SH-SY5Y (cell line): ENCODE results near the gene CTIF.

ENCODE experiments used
- GATA2 ChIP-seq: IDR thresholded peaks from 2 replicates; pipeline ENCODE4 v1.6.1; 2011; ENCODE audit warnings: mild to moderate bottlenecking, low read depth, low read length
- GATA3 ChIP-seq: IDR thresholded peaks from 2 replicates; pipeline ENCODE4 v1.6.1; 2011; ENCODE audit warnings: low read depth, mild to moderate bottlenecking, low read length, moderate library complexity

The CTIF gene

DNA sequence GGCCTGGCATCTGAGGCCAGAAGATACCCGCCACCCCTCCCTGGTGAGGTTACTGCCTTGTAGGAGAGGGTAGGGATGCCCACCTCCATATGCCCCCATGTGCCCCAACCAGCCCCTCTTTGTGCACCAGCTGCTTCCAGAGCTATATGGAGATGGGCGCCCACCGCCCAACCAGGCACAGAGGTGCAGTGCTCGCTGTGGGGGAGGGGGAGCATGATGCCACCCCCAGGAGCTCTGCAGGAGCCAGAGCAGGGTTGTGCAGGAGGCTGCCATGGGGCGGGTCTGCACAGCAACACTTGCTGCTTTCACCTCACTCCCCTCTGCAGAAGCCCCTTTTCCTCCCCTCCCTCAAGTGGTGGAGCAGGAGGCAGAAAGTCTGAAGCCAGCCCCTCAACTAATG lies 237.3 kb downstream of the CTIF start:
- no peak for TF ChIP-seq GATA2
- no peak for TF ChIP-seq GATA3

DNA sequence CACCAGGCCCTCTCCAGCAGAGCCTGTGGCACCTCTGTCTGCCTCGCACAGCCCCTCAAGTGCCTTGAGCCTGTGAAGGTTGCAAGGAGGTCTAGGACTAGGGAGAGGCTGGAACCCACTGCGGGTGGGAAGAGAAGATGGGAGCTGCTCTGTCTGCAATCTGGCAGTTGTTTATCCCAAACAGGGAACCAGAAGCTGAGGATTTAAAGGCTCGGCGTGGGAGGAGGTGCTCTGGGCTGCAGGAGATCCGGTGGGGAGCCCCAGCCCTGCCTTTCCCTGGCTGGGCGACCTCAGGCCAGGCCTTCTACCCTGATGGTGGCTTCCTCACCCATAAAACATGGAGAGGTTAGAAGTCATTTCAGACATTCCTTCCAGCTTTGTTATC lies 237.8 kb downstream of the CTIF start:
- TF ChIP-seq GATA2 (no peak), GATA3 (no peak)

- no peak for TF ChIP-seq GATA3
- no peak for TF ChIP-seq GATA2
Observed at GRCh38 chr18:48777026-48777743, 238.4 kb downstream of the CTIF start.

DNA sequence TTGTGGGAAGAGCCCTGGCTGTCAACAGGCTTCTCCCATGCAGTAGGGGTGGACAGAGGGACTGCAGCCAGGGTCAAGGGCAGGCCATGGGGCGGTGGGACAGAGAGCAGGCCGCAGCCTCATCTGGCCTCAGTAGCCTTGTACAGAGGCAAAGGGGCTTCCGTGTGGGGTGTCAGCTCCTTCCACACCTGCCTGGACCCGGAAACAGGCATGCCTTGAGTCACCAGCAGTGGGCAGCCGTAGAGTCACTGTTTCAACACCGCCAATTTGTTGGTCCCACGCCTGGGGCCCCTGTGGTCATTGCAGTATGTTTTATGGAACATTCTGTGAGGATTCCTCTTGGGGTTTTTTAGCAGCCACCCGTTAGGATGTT lies 238.9 kb downstream of the CTIF start:
- TF ChIP-seq GATA3 (no peak), GATA2 (no peak)

- TF ChIP-seq GATA3 (no peak), GATA2 (no peak)
Observed at GRCh38 chr18:48778344-48779011, 239.6 kb downstream of the CTIF start.

- TF ChIP-seq GATA3 (no peak), GATA2 (no peak)
Observed at GRCh38 chr18:48779462-48779861, 240.6 kb downstream of the CTIF start.

GRCh38 chr18:48780201-48780912 lies 241.5 kb downstream of the CTIF start:
- TF ChIP-seq GATA3 (no peak), GATA2 (no peak)

- TF ChIP-seq GATA3, result no peak
- TF ChIP-seq GATA2, result no peak
Observed at GRCh38 chr18:48780913-48781162, 242.0 kb downstream of the CTIF start.

- TF ChIP-seq GATA2 (peak; percentile 50), GATA3 (no peak)
Observed at GRCh38 chr18:48781163-48781987, 242.5 kb downstream of the CTIF start.

DNA sequence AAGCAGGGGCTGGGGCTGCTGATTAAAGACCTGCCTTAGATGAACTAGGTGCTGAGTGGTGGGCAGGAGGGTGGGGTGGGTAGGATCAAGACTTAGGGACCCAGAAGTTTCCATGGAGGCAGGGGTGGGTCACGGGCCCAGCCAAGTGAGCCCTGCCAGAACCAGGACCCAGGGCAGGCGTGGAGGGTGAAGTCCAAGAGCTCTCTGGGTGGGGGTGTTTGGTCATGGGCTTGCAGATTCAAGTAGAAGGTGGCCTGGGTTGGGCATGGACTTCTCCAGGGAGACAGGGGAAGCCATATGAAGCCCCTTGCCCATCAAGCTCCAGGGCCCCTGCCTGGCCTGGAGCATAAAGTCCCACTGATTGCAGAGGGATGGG lies 243.1 kb downstream of the CTIF start:
- no peak for TF ChIP-seq GATA3
- no peak for TF ChIP-seq GATA2

DNA sequence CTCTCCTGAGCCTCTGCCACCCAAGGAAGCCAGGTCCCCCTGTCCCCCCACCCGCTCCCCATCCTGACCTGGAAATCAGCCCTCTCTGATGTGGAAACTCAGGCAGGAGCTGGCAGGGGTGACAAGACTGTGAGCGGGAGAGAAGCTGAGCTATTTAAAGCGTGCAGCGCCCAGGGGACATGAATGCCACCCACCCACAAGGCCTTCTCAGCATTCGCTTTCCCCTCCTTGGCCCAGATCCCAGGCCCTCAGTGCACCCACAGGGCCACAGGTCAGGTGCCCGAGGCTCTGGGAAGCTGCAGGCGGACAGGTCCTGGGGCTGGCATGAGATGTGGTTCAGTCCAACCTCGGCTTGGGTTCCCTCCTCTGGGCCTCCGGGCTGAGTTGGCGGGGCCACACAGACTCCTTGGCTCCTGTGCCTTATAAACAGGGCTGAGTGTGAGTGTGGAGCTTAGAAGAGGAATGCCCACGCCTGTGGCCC lies 243.6 kb downstream of the CTIF start:
- no peak for TF ChIP-seq GATA3

DNA sequence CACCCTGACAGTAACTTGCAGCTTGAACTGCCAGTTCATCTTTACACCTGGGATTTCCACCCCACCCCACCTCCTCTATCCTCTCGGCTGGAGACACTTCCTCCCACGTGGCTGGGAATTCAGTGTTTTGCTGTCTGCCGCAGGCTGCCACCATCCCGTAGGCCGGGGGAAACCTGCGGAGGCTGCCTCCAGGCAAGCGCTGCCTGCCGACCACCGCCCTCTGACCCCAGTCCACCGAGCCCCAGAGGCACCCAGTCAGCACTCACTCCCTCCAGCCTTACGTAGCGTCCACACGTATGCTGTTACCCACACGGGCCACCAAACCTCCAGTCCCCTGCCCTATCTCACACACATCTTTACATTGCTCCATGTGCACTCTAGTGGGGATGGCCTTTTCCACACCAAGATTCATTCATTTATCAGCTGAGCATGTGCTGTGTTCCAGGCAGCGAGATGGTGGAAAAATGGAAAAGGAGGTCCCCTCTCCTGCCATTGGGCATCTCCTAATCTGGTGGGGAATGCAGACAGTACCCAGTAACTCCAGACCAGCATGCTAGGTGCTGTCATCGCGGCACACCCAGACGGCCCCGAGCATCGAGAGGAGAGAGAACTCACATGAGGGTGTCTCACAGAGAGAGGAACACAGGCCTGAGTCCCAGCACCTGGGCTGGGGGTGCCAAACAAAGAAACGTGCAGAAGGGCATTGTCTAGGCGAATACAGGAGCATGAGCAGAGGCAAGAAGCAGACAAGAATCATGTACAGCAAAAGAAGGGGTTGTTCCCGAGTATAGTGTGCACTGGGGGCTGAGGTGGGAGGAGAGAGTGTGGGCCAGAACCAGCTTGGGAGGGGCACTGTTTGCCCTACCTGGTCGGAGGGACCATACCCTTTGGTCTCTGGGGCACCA lies 245.0 kb downstream of the CTIF start:
- no peak for TF ChIP-seq GATA2
- no peak for TF ChIP-seq GATA3

DNA sequence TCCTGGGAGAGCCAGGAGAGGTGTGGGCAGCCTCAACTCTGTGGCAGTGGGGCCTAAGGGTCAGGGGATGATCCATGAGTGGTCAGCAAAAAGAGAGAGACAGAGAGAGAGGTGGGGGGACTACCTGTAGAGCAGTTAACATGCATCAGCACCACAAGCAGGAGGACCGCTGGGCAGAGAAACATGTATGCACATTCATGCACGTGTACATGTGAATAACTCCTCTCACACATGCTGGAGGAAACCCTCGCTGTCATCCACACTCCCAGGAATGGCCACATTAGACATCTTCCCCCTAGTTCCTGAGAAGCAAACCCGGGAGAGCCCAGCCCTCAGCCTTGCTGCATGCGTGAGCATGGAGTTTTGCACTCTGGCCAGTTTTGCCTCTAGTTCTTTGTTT lies 245.8 kb downstream of the CTIF start:
- TF ChIP-seq GATA2 (no peak), GATA3 (no peak)
